H1 (cell line): ENCODE data around the gene OBSL1.

ENCODE experiments used
- CREB1 ChIP-seq: IDR thresholded peaks from 2 replicates; pipeline ENCODE4 v1.6.1; 2012; ENCODE audit warnings: inconsistent platforms
- CTCF ChIP-seq, 3 experiments: IDR thresholded peaks; 1 replicate in 2 of 3; 2 replicates in 1 of 3; pipeline versions ENCODE4 v1.5.1 to v1.6.1; 2011; ENCODE audit warnings: low read length in 3 of 3, mild to moderate bottlenecking in 3 of 3, inconsistent platforms in 2 of 3, low read depth in 1 of 3, moderate library complexity in 1 of 3; ENCODE audit not compliant: insufficient read depth in 1 of 3; ENCODE audit errors: control extremely low read depth in 1 of 3
- EZH2 ChIP-seq: fragments of 200-600 bp; sonication (generic); IDR thresholded peaks from 2 replicates; pipeline ENCODE4 v1.7.1; 2012; ENCODE audit warnings: low read depth, mild to moderate bottlenecking, moderate library complexity, low read length, inconsistent platforms; ENCODE audit not compliant: severe bottlenecking
- JUND ChIP-seq: IDR thresholded peaks from 2 replicates; pipeline ENCODE4 v1.6.1; 2011; ENCODE audit warnings: mild to moderate bottlenecking, improper control_type of control experiment, low read length
- POLR2A ChIP-seq, 2 experiments: IDR thresholded peaks; 1 replicate in 1 of 2; 2 replicates in 1 of 2; pipeline ENCODE4 v1.6.1; 2011; ENCODE audit warnings: low read depth in 2 of 2, low read length in 2 of 2, mild to moderate bottlenecking in 2 of 2; ENCODE audit errors: control extremely low read depth in 1 of 2

- TF ChIP-seq CREB1 (no peak), CTCF (IDR thresholded peaks at IDR 0.05; ENCODE audit: control extremely low read depth in 1 of 3, insufficient read depth in 1 of 3, low read depth in 1 of 3, low read length in 3 of 3) (no peak), EZH2 (no peak), JUND (no peak), POLR2A (IDR thresholded peaks at IDR 0.05; ENCODE audit: control extremely low read depth in 1 of 2, low read depth in 2 of 2, low read length in 2 of 2) (no peak)
These were observed 34.2 kb upstream of the OBSL1 start for GRCh38 chr2:219605607-219605954.
